ENCODE data around the gene PAM16.
A peak's percentile ranks its signal among the peaks of the same experiment; 100 is the strongest.

Gene PAM16

DNA sequence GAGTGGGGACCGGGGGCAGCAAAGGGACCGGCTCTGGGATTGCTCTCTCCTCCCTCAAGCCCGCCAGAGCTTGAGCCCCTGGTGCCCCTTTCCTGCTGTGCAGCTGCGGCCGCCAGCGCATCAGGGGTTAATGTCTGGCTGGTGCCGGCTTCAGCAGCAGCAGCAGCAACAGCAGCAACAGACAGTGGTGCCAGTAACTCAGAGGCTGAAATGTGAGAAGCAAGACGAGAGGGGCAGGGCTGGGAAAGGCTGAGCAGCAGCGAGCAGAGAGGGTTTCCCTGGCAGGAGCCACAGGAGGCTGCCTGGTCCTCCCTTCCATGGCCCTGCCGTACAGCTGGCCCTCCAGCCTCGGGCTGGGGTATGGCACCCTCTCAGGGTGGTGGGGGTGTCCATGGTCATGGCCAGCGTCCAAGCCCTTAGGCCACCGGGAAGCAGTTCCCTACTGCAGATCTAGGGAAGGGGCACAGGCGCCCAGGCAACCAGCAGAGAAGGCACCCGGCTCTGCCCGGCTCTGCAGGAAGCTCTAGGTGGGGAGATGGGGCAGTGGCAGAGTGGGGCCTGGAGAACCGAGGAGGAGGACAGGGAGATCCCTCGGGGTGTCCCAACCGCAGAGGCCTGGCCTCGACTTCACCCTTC, 57.2 kb downstream of the PAM16 start:
- DNase-seq, result peak; percentile 79

- DNase-seq, result no peak
These were observed 57.9 kb downstream of the PAM16 start for GRCh38 chr16:4293181-4293716.

- DNase-seq, result no peak
These were observed 59.4 kb downstream of the PAM16 start for GRCh38 chr16:4291699-4292098.

All from fibroblast of skin of abdomen (primary cell).